ENCODE measurements around the gene CLIP2.
"Not testable (repeated sequence)": the region's sequence is repeated elsewhere in the genome, so short reads cannot be mapped to it uniquely, and the experiment has no call there.

The CLIP2 gene

GRCh38 chr7:74332373-74333176 is 43.4 kb downstream of the CLIP2 start:
- no peak for DNase-seq (ENCODE audit: low read depth)

DNA sequence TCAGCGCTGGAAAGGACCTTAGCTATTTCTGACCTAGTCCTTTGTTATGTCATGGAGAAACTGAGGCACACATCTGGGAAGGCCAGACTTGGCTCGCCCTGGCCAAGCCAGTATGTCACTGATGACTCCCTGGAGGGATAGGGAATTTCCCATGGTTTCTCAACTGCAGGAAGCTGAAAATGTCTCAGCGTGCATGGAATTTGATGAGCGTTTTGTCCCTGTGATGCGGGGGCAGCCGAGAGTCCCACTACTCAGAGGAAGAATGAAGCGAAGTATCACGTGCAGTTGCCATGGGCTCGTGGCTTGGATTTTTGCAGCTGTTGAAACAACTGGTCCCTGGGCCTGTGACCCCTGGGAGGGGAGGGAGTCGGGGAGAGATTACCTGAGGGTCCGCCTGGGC is 44.8 kb downstream of the CLIP2 start:
- DNase-seq (ENCODE audit: low read depth) = no peak

GRCh38 chr7:74337926-74338325 is 48.7 kb downstream of the CLIP2 start:
- no peak for DNase-seq (ENCODE audit: low read depth)

- no peak for DNase-seq (ENCODE audit: low read depth)
These were observed 49.3 kb downstream of the CLIP2 start for GRCh38 chr7:74338366-74339108.

DNA sequence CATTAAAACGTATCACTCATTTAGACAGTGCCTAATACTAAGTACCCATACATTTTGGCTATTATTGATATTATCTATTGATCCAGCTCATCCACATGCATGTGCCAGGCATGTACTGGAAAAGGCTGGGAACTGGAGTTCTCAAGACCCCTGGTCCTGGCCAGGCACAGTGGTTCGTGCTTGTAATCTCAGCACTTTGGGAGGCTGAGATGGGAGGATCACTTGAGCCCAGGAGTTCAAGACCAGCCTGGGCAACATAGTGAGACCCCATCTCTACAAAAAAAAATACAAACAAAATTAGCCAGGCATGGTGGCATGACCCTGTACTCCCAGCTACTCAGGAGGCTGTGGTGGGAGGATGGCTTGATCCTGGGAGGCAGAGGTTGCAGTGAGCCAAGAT is 50.4 kb downstream of the CLIP2 start:
- DNase-seq (ENCODE audit: low read depth) = not testable (repeated sequence)

- DNase-seq (ENCODE audit: low read depth) = no peak
These were observed 54.3 kb downstream of the CLIP2 start for GRCh38 chr7:74343281-74344131.

DNA sequence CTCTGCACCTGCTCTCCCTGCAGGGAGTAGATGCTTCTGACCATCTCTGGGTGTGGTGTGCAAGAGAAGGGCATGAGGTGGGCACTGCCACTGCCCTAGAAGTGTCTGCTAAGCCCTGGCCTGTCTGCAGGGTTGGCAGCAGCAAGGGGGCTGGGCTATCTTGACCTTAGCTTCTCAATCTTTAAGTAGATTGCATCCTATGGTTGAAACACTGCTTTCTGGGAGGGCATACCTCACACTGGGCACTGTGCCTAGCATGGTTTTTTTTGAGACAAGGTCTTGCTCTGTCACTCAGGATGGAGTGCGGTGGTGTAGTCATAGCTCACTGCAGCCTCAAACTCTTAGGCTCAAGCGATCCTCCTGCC is 54.9 kb downstream of the CLIP2 start:
- DNase-seq (ENCODE audit: low read depth) = no peak

- DNase-seq (ENCODE audit: low read depth) = no peak
These were observed 55.6 kb downstream of the CLIP2 start for GRCh38 chr7:74344786-74345185.

GRCh38 chr7:74345970-74346369 is 56.8 kb downstream of the CLIP2 start:
- no peak for DNase-seq (ENCODE audit: low read depth)

DNA sequence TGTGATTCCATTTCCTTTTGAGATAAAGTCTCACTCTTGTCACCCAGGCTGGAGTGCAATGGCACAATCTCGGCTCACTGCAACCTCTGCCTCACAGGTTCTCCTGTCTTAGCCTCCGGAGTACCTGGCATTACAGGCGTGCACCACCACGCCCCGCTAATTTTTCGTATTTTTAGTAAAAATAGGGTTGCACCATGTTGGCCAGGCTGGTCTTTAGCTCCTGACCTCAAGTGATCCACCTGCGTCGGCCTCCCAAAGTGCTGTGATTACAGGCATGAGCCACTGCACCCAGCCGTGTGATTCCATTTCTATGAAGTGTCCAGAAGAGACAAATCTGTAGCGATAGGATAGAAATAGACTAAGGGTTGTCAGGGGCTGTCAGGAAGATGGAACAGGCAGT is 60.4 kb downstream of the CLIP2 start:
- DNase-seq (ENCODE audit: low read depth) = no peak

GRCh38 chr7:74350751-74351150 is 61.5 kb downstream of the CLIP2 start:
- no peak for DNase-seq (ENCODE audit: low read depth)

DNA sequence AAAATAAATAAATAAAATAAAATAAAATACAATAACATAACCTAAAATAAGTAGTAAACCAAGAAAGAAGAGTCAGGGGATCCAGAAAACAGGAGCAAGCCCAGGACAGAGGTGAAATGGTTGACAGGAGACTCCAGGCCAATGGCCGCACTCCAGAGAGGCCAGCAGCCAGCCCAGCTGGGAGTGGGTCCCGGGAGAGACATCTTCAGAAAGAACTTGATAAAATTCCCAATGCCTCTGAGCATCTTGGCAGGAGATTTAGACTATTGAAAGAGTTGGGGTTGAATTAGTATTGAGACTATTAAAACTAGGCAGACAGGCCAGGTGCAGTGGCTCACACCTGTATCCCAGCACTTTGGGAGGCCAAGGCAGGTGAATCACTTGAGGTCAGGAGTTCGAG is 62.6 kb downstream of the CLIP2 start:
- no peak for DNase-seq (ENCODE audit: low read depth)

- not testable (repeated sequence) for DNase-seq (ENCODE audit: low read depth)
These were observed 63.4 kb downstream of the CLIP2 start for GRCh38 chr7:74352551-74353138.

- DNase-seq (ENCODE audit: low read depth) = no peak
These were observed 64.8 kb downstream of the CLIP2 start for GRCh38 chr7:74354009-74354408.

- DNase-seq (ENCODE audit: low read depth) = peak; percentile 65
These were observed 65.9 kb downstream of the CLIP2 start for GRCh38 chr7:74355091-74355490.

GRCh38 chr7:74356589-74357315 is 67.5 kb downstream of the CLIP2 start:
- DNase-seq (ENCODE audit: low read depth) = no peak

GRCh38 chr7:74360008-74360407 is 70.8 kb downstream of the CLIP2 start:
- DNase-seq (ENCODE audit: low read depth) = no peak

DNA sequence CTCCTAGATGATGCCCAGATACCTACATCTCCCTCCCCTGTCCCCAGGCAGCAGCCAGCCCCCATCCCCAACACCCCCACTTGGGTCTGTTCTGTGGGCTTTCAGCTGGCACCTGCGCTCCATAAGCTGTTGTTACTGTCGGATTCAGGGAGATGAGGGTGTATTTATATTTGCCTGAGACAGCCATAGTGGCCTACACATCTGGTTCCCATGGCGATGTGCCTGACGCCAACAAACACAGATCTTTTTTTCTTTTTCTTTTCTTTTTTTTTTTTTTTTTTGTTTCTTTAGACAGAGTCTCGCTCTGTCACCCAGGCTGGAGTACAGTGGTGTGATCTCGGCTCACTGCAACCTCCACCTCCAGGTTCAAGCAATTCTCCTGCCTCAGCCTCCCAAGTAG is 73.1 kb downstream of the CLIP2 start:
- no peak for DNase-seq (ENCODE audit: low read depth)

- no peak for DNase-seq (ENCODE audit: low read depth)
These were observed 74.9 kb downstream of the CLIP2 start for GRCh38 chr7:74364061-74364460.

GRCh38 chr7:74365322-74366022 is 76.3 kb downstream of the CLIP2 start:
- no peak for DNase-seq (ENCODE audit: low read depth)
